HEK293 (cell line): ENCODE data around the gene ZNF408.

Experiments
- CTCF ChIA-PET: fragments of 350-600 bp; formaldehyde crosslinking; extraction: SDS; loops from one replicate; lab custom pipeline; 2021; ENCODE audit warnings: antibody characterized with exemption; lab: Yijun Ruan, JAX
- POLR2A ChIA-PET: fragments of 300-600 bp; formaldehyde crosslinking; extraction: SDS; loops from one replicate; lab custom pipeline; 2020; ENCODE audit warnings: antibody characterized with exemption, inconsistent platforms; lab: Yijun Ruan, JAX
- H3K27ac ChIP-seq: fragments of 200-500 bp; sonication (Bioruptor generic); 2 replicates; pipeline ENCODE4 v1.5.1; 2014; ENCODE audit warnings: low read depth, low read length, control low read depth, inconsistent platforms; ENCODE audit errors: extremely low read depth
- H3K36me3 ChIP-seq, 2 experiments: fragments of 200-500 bp in 1 of 2; sonication (Bioruptor generic) in 1 of 2; 1 replicate in 1 of 2; 2 replicates in 1 of 2; pipeline ENCODE4 v1.5.1; 2014 to 2017; ENCODE audit warnings: inconsistent platforms in 2 of 2, low read length in 2 of 2; ENCODE audit not compliant: control insufficient read depth in 2 of 2, insufficient read depth in 1 of 2
- H3K4me1 ChIP-seq: fragments of 200-500 bp; sonication (Bioruptor generic); 2 replicates; pipeline ENCODE4 v1.5.1; 2014; ENCODE audit warnings: mild to moderate bottlenecking, low read length, inconsistent platforms; ENCODE audit not compliant: control insufficient read depth, insufficient read depth
- H3K4me3 ChIP-seq: 2 replicates; pipeline ENCODE4 v1.5.1; 2011; ENCODE audit warnings: low read depth, mild to moderate bottlenecking, control low read depth, low read length, moderate library complexity
- H3K9me3 ChIP-seq: fragments of 200-500 bp; sonication (Bioruptor generic); 2 replicates; pipeline ENCODE4 v1.5.1; 2014; ENCODE audit warnings: low read depth, low read length, inconsistent platforms; ENCODE audit not compliant: control insufficient read depth, insufficient read depth
- KLF16 ChIP-seq: fragments of 450-650 bp; formaldehyde crosslinking; IDR thresholded peaks from 2 replicates; pipeline ENCODE4 v1.5.1; 2017; ENCODE audit warnings: missing biosample characterization, missing genetic modification characterization
- REPIN1 ChIP-seq: fragments of 450-650 bp; formaldehyde crosslinking; IDR thresholded peaks from 2 replicates; pipeline ENCODE4 v1.5.1; 2017; ENCODE audit warnings: missing biosample characterization, missing genetic modification characterization, low read depth
- SP7 ChIP-seq: fragments of 450-650 bp; formaldehyde crosslinking; IDR thresholded peaks from 2 replicates; pipeline ENCODE4 v1.5.1; 2016; ENCODE audit warnings: missing biosample characterization, missing genetic modification characterization
- ZBTB48 ChIP-seq: fragments of 450-650 bp; formaldehyde crosslinking; IDR thresholded peaks from 2 replicates; pipeline ENCODE4 v1.5.1; 2016; ENCODE audit warnings: missing biosample characterization, missing genetic modification characterization
- ZBTB7A ChIP-seq: fragments of 450-650 bp; formaldehyde crosslinking; IDR thresholded peaks from 2 replicates; pipeline ENCODE4 v1.5.1; 2016; ENCODE audit warnings: low read depth, missing biosample characterization, missing genetic modification characterization
- ZEB2 ChIP-seq: fragments of 450-650 bp; formaldehyde crosslinking; IDR thresholded peaks from 2 replicates; pipeline ENCODE4 v1.5.1; 2016; ENCODE audit warnings: missing biosample characterization, missing genetic modification characterization
- ZNF138 ChIP-seq: fragments of 450-650 bp; formaldehyde crosslinking; IDR thresholded peaks from 2 replicates; pipeline ENCODE4 v1.5.1; 2016; ENCODE audit warnings: missing biosample characterization, missing genetic modification characterization, borderline replicate concordance
- ZNF16 ChIP-seq: fragments of 450-650 bp; formaldehyde crosslinking; IDR thresholded peaks from 2 replicates; pipeline ENCODE4 v1.5.1; 2016; ENCODE audit warnings: low read depth, missing biosample characterization, missing genetic modification characterization
- ZNF175 ChIP-seq: fragments of 450-650 bp; formaldehyde crosslinking; IDR thresholded peaks from 2 replicates; pipeline ENCODE4 v1.5.1; 2016; ENCODE audit warnings: missing biosample characterization, missing genetic modification characterization
- ZNF214 ChIP-seq: fragments of 450-650 bp; formaldehyde crosslinking; IDR thresholded peaks from 2 replicates; pipeline ENCODE4 v1.5.1; 2017; ENCODE audit warnings: missing biosample characterization, mild to moderate bottlenecking, missing genetic modification characterization, borderline replicate concordance
- ZNF248 ChIP-seq: fragments of 450-650 bp; formaldehyde crosslinking; IDR thresholded peaks from 2 replicates; pipeline ENCODE4 v1.5.1; 2017; ENCODE audit warnings: missing biosample characterization, missing genetic modification characterization
- ZNF596 ChIP-seq: fragments of 450-650 bp; IDR thresholded peaks from 2 replicates; pipeline ENCODE4 v1.5.0; 2018; ENCODE audit warnings: missing biosample characterization, mild to moderate bottlenecking, missing genetic modification characterization, moderate library complexity
- ZNF624 ChIP-seq: fragments of 450-650 bp; formaldehyde crosslinking; IDR thresholded peaks from 2 replicates; pipeline ENCODE4 v1.5.1; 2017; ENCODE audit warnings: missing biosample characterization, missing genetic modification characterization
- ZSCAN16 ChIP-seq: fragments of 450-650 bp; formaldehyde crosslinking; IDR thresholded peaks from 2 replicates; pipeline ENCODE4 v1.5.1; 2016; ENCODE audit warnings: missing biosample characterization, missing genetic modification characterization
- TF ChIP-seq, protein P1 (sequence below): fragments of 450-650 bp; IDR thresholded peaks from 2 replicates; pipeline ENCODE4 v1.5.1; 2018; ENCODE audit warnings: missing biosample characterization, missing genetic modification characterization
- TF ChIP-seq, protein P2 (sequence below): fragments of 450-650 bp; formaldehyde crosslinking; IDR thresholded peaks from 2 replicates; pipeline ENCODE4 v1.5.1; 2016; ENCODE audit warnings: missing biosample characterization, missing genetic modification characterization
- TF ChIP-seq, protein P3 (sequence below): fragments of 450-650 bp; formaldehyde crosslinking; IDR thresholded peaks from 2 replicates; pipeline ENCODE4 v1.5.1; 2016; ENCODE audit warnings: missing biosample characterization, missing genetic modification characterization

Gene ZNF408

DNA sequence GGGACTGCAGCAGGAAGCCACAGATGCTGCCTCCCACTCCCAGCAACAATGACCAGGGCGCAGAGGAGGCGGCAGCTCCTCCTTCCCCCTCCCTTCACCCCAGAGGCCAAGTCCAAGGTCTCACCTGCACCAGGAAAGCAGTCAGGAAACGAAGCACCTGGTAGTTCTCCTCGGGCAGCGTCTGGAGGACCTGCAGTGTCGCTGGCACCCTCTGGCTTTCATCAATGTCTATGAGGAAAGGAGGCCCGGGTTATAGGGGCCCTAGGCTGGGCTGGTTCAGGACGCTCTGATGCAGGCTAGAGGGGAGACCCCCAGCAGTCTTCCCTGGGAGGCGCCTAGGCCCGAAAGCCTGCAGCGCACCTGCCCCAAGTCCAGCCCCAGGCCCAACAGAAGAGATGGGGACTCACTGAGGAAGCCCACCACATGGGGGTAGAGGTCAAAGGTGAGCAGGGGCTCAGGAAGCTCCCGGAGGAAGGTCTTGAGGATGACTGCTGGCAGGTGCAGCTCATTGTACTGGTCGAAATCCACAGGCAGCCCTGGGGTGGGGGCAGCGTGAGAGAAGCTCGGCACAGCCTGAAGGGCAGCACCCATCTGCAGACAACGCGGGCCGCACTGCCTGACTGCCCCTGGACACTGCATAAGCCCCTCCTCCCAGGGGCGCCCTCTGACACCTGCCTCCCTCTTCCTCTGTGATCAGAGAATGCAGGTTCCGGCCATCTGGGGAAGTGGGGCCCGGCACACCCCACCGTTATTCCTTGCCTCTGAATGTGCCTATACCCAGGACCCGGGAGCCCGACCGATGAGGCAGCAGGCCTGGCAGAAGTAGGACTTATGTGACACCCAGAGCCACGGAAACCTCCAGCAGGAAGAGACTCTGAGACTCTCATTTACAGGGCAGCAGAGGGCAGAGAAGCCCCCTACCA lies 21.3 kb upstream of the ZNF408 start (continued):
- TF ChIP-seq ZNF596 (tag by site-specific recombination) (no peak), KLF16 (no peak), ZEB2 (no peak), ZNF138 (tag by site-specific recombination) (no peak), ZSCAN16 (tag by site-specific recombination) (no peak), ZNF16 (tag by site-specific recombination) (no peak), ZNF248 (tag by site-specific recombination) (no peak), ZNF624 (tag by site-specific recombination) (no peak), SP7 (tag by site-specific recombination) (no peak), REPIN1 (tag by site-specific recombination) (no peak)
- TF ChIP-seq, protein P1, sequence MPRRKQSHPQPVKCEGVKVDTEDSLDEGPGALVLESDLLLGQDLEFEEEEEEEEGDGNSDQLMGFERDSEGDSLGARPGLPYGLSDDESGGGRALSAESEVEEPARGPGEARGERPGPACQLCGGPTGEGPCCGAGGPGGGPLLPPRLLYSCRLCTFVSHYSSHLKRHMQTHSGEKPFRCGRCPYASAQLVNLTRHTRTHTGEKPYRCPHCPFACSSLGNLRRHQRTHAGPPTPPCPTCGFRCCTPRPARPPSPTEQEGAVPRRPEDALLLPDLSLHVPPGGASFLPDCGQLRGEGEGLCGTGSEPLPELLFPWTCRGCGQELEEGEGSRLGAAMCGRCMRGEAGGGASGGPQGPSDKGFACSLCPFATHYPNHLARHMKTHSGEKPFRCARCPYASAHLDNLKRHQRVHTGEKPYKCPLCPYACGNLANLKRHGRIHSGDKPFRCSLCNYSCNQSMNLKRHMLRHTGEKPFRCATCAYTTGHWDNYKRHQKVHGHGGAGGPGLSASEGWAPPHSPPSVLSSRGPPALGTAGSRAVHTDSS, result no peak
- TF ChIP-seq, protein P2, sequence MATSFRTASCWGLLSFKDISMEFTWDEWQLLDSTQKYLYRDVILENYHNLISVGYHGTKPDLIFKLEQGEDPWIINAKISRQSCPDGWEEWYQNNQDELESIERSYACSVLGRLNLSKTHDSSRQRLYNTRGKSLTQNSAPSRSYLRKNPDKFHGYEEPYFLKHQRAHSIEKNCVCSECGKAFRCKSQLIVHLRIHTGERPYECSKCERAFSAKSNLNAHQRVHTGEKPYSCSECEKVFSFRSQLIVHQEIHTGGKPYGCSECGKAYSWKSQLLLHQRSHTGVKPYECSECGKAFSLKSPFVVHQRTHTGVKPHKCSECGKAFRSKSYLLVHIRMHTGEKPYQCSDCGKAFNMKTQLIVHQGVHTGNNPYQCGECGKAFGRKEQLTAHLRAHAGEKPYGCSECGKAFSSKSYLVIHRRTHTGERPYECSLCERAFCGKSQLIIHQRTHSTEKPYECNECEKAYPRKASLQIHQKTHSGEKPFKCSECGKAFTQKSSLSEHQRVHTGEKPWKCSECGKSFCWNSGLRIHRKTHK, result no peak

DNA sequence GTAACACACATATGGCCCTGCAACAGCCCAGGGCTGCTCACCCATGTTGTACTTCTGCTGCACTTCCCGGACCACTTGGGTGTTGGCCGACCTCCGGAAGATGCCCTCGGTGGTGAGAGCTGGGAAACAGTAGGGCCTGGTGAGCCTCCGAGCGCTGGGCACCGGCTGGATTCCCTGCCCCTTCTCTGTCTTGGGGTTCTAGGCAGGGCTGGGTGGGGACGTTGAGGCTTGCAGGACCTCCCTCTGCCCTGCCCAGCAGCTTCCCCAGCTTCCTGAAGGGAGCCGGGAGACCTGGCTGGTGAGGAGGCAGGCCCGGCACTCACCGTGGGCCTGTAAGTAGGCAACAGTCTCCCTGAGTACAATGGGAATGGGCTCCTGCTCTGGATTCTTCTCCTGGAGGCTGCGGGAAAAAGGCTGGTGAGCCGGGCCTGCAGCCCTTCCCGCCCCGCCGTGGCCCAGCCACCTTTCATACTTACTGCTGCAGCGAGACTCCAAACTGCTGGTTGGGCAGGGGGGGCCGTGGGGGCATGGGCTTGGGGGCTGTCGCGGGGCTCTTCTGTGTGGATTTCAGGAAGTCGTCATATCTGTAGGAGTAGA lies 20.6 kb upstream of the ZNF408 start:
- TF ChIP-seq, protein P3, sequence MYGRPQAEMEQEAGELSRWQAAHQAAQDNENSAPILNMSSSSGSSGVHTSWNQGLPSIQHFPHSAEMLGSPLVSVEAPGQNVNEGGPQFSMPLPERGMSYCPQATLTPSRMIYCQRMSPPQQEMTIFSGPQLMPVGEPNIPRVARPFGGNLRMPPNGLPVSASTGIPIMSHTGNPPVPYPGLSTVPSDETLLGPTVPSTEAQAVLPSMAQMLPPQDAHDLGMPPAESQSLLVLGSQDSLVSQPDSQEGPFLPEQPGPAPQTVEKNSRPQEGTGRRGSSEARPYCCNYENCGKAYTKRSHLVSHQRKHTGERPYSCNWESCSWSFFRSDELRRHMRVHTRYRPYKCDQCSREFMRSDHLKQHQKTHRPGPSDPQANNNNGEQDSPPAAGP (tag by site-specific recombination), result no peak
- CTCF ChIA-PET, result no interaction called here
- Histone ChIP-seq H3K9me3 (no peaks in the 10 kb centered on the region), H3K36me3 (peaks cover 0 to 44% of the 10 kb centered on the region in 2 experiments; a peak in 2 of 3 replicates), H3K4me3 (no peak overlapping the region), H3K27ac (no peak overlapping the region), H3K4me1 (no peaks in the 10 kb centered on the region)
- POLR2A ChIA-PET, result no interaction called here

DNA sequence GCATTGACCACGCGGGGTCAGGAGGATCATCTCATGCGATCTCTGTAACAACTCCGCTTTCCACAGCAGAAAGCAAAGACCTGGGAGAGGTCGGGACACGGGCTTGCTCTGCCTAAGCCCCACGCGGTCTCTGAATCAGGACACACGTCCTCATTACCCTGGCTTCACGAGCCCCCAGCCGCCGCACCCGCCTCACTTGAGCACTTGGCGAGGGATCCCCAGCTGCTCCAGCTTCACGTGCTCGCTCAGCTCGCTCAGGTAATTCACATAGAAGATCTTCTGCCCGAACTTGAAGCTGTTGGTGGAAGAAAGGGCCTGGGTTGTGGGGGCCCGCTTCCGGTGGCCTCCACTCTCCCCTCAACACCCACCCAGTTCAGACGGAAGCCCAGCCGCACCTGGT lies 20.0 kb upstream of the ZNF408 start:
- Histone ChIP-seq H3K36me3 (peaks cover 0 to 45% of the 10 kb centered on the region in 2 experiments; a peak in 2 of 3 replicates), H3K4me1 (no peaks in the 10 kb centered on the region), H3K4me3 (no peak overlapping the region), H3K9me3 (no peaks in the 10 kb centered on the region), H3K27ac (no peak overlapping the region)
- no peak for TF ChIP-seq ZBTB7A (tag by site-specific recombination)
- POLR2A ChIA-PET, result interaction anchor here (0.7 to 0.8 kb wide), 2 partner anchors 19 to 235 kb away, joined by 3 read pairs; partner anchors contain the start of gene ARHGAP1
- CTCF ChIA-PET, result interaction anchor here (1.4 kb wide), 1 partner anchor 12 kb away, joined by 5 read pairs; no protein-coding TSS in a partner anchor

DNA sequence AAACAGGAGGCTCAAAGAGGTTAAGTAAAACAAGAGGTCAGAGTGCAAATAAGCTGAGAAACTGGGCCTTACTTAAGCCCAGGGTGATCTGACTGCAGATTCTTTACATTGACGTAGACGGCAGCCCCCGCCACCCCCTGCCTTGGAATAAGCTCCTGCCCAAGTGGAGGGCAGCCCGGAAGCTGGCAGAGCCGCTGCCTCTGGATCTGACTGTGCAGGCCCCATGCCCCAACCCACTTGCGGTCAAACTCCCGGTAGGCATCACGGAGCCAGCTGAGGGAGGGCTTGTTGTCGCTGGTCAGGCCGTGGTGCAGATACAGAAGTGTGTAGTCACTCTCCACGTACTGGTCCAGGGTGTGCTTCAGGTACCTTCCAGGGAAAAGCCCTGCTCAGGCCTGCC lies 19.0 kb upstream of the ZNF408 start:
- no peaks in the 10 kb centered on the region for H3K4me1 ChIP-seq
- no peak overlapping the region for H3K27ac ChIP-seq
- CTCF ChIA-PET, result interaction anchor here (1.4 kb wide), 1 partner anchor 13 kb away, joined by 5 read pairs; no protein-coding TSS in a partner anchor

More for the DNA sequence above, 19.0 kb upstream of the ZNF408 start:
- no peak overlapping the region for H3K4me3 ChIP-seq
- POLR2A ChIA-PET, result interaction anchor here (0.8 kb wide), 1 partner anchor 18 kb away, joined by 3 read pairs; the partner anchor contains the start of gene ARHGAP1
- no peaks in the 10 kb centered on the region for H3K9me3 ChIP-seq
- H3K36me3 ChIP-seq, result peaks cover 0 to 47% of the 10 kb centered on the region in 2 experiments; a peak in 2 of 3 replicates
- TF ChIP-seq ZNF175 (tag by site-specific recombination) (no peak), ZNF214 (tag by site-specific recombination) (no peak), ZBTB48 (tag by site-specific recombination) (no peak)
